ENCODE measurements around the gene GBX2.

The GBX2 gene

DNA sequence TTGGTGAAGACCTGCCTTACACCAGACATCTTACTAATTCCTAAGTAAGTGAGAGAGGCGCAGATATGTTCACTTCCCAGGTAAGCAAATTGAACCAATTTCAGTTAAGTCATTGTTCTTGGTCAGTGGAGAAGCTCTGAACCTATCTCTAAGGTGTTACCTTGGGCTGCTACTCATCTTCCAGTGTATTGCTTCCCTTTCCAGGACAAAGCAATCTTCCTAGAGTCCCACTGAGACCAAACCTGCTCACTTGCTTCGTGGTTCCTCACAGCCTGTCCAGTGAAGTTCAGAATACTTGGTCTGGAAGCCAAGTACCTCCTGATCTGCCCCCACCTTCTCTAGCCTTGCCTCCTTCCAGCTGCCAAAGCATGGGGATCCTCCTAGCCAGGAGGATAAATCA is 22.5 kb upstream of the GBX2 start:
- TF ChIP-seq, protein P1, sequence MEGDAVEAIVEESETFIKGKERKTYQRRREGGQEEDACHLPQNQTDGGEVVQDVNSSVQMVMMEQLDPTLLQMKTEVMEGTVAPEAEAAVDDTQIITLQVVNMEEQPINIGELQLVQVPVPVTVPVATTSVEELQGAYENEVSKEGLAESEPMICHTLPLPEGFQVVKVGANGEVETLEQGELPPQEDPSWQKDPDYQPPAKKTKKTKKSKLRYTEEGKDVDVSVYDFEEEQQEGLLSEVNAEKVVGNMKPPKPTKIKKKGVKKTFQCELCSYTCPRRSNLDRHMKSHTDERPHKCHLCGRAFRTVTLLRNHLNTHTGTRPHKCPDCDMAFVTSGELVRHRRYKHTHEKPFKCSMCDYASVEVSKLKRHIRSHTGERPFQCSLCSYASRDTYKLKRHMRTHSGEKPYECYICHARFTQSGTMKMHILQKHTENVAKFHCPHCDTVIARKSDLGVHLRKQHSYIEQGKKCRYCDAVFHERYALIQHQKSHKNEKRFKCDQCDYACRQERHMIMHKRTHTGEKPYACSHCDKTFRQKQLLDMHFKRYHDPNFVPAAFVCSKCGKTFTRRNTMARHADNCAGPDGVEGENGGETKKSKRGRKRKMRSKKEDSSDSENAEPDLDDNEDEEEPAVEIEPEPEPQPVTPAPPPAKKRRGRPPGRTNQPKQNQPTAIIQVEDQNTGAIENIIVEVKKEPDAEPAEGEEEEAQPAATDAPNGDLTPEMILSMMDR (conservative IDR thresholded peaks at IDR 0.05; ENCODE audit: low read depth, low read length), result no peak
- H3K4me3 ChIP-seq (ENCODE audit: low read length), result no peak overlapping the region

DNA sequence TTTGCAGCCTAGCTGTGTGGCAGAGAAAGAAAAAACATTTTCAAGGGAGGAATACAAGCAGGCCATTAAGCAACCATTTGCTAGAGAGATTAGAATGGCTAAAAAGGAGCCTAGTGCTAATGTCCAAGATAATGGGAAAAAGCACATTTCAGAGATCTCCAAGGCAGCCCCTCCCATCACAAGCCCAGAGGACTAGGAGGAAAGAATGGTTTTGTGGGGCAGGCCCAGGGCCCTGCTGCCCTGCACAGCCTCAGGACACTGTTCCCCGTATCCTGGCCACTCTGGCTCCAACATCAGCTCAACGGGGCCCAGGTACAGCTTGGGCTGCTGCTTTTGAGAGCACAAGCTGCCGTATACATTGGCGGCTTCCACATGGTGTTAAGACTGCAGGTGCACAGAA is 16.5 kb upstream of the GBX2 start:
- TF ChIP-seq, protein P1 (conservative IDR thresholded peaks at IDR 0.05; ENCODE audit: low read depth, low read length), result no peak
- no peak overlapping the region for H3K4me3 ChIP-seq (ENCODE audit: low read length)
- no peak for DNase-seq (ENCODE audit: low read depth)

More for the DNA sequence above, 22.5 kb upstream of the GBX2 start:
- no peak for DNase-seq (ENCODE audit: low read depth)

DNA sequence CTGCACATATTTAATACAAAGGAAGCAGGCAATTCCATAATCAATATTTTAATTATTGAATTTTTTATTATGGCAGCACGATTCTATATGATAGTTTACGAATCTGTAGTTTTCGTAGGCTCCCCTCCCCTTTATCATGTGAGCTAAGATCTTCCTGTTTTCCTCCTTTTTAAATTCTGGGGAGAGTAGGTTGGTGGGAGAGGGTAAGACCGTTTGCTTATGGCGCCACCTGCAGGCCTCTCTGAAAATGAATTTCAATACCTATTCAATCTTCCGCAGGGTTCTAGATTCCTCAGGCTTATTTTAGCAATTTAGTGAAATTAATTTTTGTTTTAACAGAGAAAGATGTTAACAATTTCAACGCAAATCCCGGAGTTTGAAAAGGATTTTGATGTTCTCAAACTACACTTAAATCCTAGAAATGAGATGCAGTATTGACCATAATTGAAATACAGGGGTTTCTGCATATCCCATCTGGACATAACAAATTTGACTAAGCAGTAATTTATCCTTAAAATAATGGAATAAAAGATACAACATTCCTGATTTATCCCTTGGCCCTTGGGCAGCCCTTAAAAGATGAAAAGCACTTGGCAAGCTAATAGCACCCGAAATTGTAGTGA is 12.8 kb upstream of the GBX2 start:
- no peak for DNase-seq (ENCODE audit: low read depth)
- no peak overlapping the region for H3K4me3 ChIP-seq (ENCODE audit: low read length)
- TF ChIP-seq, protein P1 (conservative IDR thresholded peaks at IDR 0.05; ENCODE audit: low read depth, low read length), result peak; percentile 73

DNA sequence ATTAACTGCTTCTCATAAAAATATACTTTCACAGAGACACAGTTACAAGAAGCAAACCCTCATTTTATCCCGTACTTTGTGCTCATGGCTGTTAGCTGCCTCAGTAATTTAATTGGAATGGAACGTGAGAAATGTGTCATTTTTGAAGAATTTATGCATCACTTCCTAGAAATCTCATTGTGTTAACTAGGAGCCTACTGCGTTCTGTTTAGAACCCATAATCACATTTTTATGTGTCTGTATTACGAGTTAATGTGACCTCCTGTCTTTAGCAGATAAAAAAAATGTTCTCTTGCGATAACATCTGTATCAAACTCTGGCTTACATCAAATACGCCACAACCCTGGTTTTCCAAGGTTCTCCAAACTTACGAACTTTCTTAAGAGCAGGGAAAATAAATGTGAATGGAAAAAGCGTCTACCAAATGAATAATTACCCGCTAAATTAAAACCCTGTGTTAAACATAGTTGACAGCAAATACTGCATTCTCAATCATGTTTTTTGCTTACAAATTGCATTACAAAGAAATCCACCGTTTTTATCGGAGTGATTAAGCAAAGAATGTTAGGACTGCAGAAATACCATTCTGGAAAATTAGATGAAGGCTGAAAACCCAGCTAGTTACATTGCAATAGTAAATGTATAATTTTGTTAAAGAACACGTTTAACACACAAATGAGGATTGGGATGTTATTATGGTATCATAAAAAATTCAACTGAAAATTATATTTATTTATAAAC is 12.1 kb upstream of the GBX2 start:
- DNase-seq (ENCODE audit: low read depth), result no peak
- TF ChIP-seq, protein P1 (conservative IDR thresholded peaks at IDR 0.05; ENCODE audit: low read depth, low read length), result no peak
- H3K4me3 ChIP-seq (ENCODE audit: low read length), result peak overlapping the region; percentile 12

DNA sequence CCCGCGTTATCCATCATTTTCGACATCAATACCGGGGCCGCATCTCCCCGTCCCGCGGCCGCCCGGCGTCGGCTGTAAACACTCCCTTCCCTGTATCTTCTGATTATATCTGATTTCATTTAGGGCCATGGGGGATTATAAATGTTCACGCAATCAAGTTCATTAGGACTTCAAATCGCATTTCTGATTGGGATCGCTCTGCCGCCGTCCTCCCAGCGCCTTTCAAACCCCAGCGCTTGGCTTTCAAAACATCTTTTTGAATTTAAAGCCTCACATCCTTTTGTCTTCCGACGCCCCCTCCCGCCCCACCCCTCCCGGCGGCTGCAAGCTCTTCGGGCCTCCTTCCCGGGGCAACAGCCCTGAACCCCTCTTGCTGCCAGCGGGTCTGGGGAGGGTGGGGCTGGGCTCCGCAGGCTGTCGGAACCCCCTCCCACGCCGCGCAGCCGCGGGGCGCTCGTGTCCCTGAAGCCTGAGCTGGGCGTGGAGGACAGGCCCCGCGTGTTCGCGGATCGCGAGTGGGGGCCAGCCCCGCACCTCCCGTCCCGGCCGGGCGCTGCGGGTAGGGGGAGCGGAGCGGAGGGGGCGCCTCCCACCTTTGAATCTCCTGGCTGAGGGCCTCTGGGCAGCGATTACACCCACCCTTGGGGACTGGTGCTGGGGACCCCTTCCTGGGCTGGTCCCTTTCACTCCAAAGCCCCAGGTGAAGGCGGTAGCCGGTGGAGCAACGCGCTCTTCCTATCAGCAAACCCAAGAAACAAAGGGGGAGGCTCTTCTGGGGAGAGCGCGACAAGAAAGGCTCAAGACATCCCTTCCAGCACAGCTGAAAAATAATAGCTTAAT is 11.3 kb upstream of the GBX2 start:
- TF ChIP-seq, protein P1 (conservative IDR thresholded peaks at IDR 0.05; ENCODE audit: low read depth, low read length), result no peak
- H3K4me3 ChIP-seq (ENCODE audit: low read length), result peak overlapping the region; percentile 56
- DNase-seq (ENCODE audit: low read depth), result no peak

DNA sequence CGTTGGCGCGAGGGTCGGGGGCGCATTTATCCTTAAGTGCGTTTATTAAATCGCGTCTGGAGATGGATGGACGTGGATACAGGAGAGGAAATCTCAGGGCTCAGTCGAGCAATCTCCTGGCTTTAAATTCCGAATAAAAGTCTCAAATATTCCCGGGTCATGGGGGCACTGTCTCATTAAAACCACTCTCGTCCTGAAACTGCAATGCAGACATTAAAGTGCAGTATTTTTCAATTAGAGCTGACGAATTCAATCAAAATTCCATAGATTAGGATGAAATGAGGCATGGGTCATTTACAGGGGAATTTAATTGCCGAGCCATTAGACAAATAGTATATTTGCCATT is 10.7 kb upstream of the GBX2 start:
- no peak for DNase-seq (ENCODE audit: low read depth)
- TF ChIP-seq, protein P1 (conservative IDR thresholded peaks at IDR 0.05; ENCODE audit: low read depth, low read length), result no peak
- peak overlapping the region; percentile 56 for H3K4me3 ChIP-seq (ENCODE audit: low read length)
